ENCODE data around the gene EVA1C. TPM values are rescaled to one million over a fixed set of nuclear protein-coding genes. Genes with fewer than 3 reads are reported as not detected.

Gene EVA1C
- total and polyA plus RNA-seq, 2 donors (not counting 3 experiments of a cell fraction or from before 2014, with no cell fraction given) = 22.8 to 38.6 TPM

DNA sequence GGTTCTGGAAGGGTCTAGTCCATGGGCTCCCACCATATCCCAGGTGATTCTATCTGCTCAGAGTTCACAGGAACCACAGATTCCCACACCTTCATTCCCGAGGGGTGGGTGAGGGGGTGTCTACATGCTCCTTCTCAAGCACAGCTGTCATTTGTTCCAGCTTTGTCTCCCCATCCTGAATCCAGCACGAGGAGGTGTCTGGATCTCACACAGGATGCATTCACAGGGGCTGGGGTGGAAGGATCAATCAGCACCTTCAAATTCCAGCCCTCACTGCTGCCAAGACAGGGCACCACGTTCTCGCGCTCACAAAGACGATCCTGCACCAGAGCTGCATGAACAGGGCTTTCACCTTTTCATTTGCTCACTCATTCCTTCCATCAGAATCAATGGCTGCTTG lies 120.1 kb downstream of the EVA1C start:
- no peaks in the 10 kb centered on the region for H3K4me1 ChIP-seq (ENCODE audit: control insufficient read depth, extremely low read depth, insufficient read depth, low read length)
- POLR2A ChIA-PET = no interaction called here
- H3K27me3 ChIP-seq (ENCODE audit: control insufficient read depth in 2 of 2, insufficient read depth in 2 of 2, low read length in 2 of 2) = no peaks in the 10 kb centered on the region
- CTCF ChIA-PET = no interaction called here
- no peak overlapping the region for H2AFZ ChIP-seq (ENCODE audit: low read depth, low read length)
- no peaks in the 10 kb centered on the region for H3K9me1 ChIP-seq (replicated peaks; ENCODE audit: control insufficient read depth, extremely low read depth, insufficient read depth, low read length)
- no peak for TF ChIP-seq POLR2AphosphoS5 (IDR thresholded peaks at IDR 0.05; ENCODE audit: insufficient read depth, low read depth, low read length)
- TF ChIP-seq POLR2A (IDR thresholded peaks at IDR 0.05; ENCODE audit: low read depth, low read length) = no peak
- TF ChIP-seq, protein P1, sequence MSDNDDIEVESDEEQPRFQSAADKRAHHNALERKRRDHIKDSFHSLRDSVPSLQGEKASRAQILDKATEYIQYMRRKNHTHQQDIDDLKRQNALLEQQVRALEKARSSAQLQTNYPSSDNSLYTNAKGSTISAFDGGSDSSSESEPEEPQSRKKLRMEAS (IDR thresholded peaks at IDR 0.05; ENCODE audit: insufficient read depth, insufficient read length) = no peak
- TF ChIP-seq FOS (IDR thresholded peaks at IDR 0.05; ENCODE audit: borderline replicate concordance, insufficient read depth, low read length) = no peak
- TF ChIP-seq GATA2 (IDR thresholded peaks at IDR 0.05; ENCODE audit: insufficient read depth, insufficient read length, low read depth, low read length) = no peak
- H3K4me3 ChIP-seq (replicated peaks in 1 of 3; ENCODE audit: insufficient read depth in 1 of 3, low read depth in 1 of 3, low read length in 3 of 3) = no peak overlapping the region
- H3K9me3 ChIP-seq (replicated peaks; ENCODE audit: control insufficient read depth, insufficient read depth, low read length) = no peaks in the 10 kb centered on the region
- H3K4me2 ChIP-seq (ENCODE audit: insufficient read depth, low read length) = no peak overlapping the region
- no peaks in the 10 kb centered on the region for H3K79me2 ChIP-seq (ENCODE audit: control insufficient read depth, insufficient read depth, low read length)
- no TSS peak for BruUV-seq (replicated peaks)
- FAIRE-seq = no peak
- H3K9ac ChIP-seq (replicated peaks; ENCODE audit: extremely low read depth, insufficient read depth, low read length) = no peak overlapping the region
- intact Hi-C loops (cut with micrococcal nuclease) (no loop called here), dilution Hi-C loops (cut with MboI; ENCODE audit: extremely low pct_ligation_motif_present, low sequenced_read_pairs) (no loop called here)
- no peaks in the 10 kb centered on the region for H3K36me3 ChIP-seq (ENCODE audit: control insufficient read depth in 2 of 2, extremely low read depth in 1 of 2, insufficient read depth in 2 of 2, low read length in 2 of 2)
- no peak for DNase-seq (ENCODE audit: low read depth, low spot score)
- H3K27ac ChIP-seq (ENCODE audit: insufficient read depth, low read depth, low read length) = no peak overlapping the region
- H4K20me1 ChIP-seq (replicated peaks; ENCODE audit: control insufficient read depth, extremely low read depth, insufficient read depth, low read length) = no peaks in the 10 kb centered on the region

DNA sequence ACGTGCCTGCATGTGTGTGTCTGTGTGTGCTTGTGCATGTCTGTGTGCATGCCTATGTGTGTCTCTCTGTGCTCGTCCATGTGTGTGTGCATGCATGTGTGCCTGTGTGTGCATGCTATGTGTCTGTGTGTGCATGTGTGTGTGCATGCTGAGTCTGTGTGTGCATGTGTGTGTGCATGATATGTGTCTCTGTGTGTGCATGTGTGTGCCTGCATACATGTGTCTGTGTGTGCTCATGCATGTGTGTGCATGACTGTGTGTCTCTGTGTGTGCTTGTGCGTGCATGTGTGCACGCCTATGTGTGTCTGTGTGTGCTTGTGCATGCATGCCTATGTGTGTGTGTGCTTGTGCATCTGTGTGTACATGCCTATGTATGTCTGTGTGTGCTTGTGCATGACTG lies 120.5 kb downstream of the EVA1C start:
- DNase-seq (ENCODE audit: low read depth, low spot score) (no peak), FAIRE-seq (no peak)
- Histone ChIP-seq H3K9me1 (replicated peaks; ENCODE audit: control insufficient read depth, extremely low read depth, insufficient read depth, low read length) (no peaks in the 10 kb centered on the region), H3K36me3 (ENCODE audit: control insufficient read depth in 2 of 2, extremely low read depth in 1 of 2, insufficient read depth in 2 of 2, low read length in 2 of 2) (no peaks in the 10 kb centered on the region), H3K4me2 (ENCODE audit: insufficient read depth, low read length) (no peak overlapping the region), H3K4me1 (ENCODE audit: control insufficient read depth, extremely low read depth, insufficient read depth, low read length) (no peaks in the 10 kb centered on the region), H3K9me3 (replicated peaks; ENCODE audit: control insufficient read depth, insufficient read depth, low read length) (no peaks in the 10 kb centered on the region), H3K27ac (ENCODE audit: insufficient read depth, low read depth, low read length) (no peak overlapping the region), H2AFZ (ENCODE audit: low read depth, low read length) (no peak overlapping the region), H3K27me3 (ENCODE audit: control insufficient read depth in 2 of 2, insufficient read depth in 2 of 2, low read length in 2 of 2) (no peaks in the 10 kb centered on the region), H3K79me2 (ENCODE audit: control insufficient read depth, insufficient read depth, low read length) (no peaks in the 10 kb centered on the region), H3K9ac (replicated peaks; ENCODE audit: extremely low read depth, insufficient read depth, low read length) (no peak overlapping the region), H3K4me3 (replicated peaks in 1 of 3; ENCODE audit: insufficient read depth in 1 of 3, low read depth in 1 of 3, low read length in 3 of 3) (no peak overlapping the region), H4K20me1 (replicated peaks; ENCODE audit: control insufficient read depth, extremely low read depth, insufficient read depth, low read length) (no peaks in the 10 kb centered on the region)
- POLR2A ChIA-PET = no interaction called here
- dilution Hi-C loops (cut with MboI; ENCODE audit: extremely low pct_ligation_motif_present, low sequenced_read_pairs) (no loop called here), intact Hi-C loops (cut with micrococcal nuclease) (no loop called here)
- CTCF ChIA-PET = no interaction called here
- TF ChIP-seq POLR2A (IDR thresholded peaks at IDR 0.05; ENCODE audit: low read depth, low read length) (no peak), JUN (IDR thresholded peaks at IDR 0.05; ENCODE audit: borderline replicate concordance, insufficient read depth, insufficient read length, low read depth) (no peak), MYC (IDR thresholded peaks at IDR 0.05; ENCODE audit: low read depth, low read length) (no peak), GATA2 (IDR thresholded peaks at IDR 0.05; ENCODE audit: insufficient read depth, insufficient read length, low read depth, low read length) (no peak), POLR2AphosphoS5 (IDR thresholded peaks at IDR 0.05; ENCODE audit: insufficient read depth, low read depth, low read length) (no peak), EZH2 (IDR thresholded peaks at IDR 0.05; ENCODE audit: borderline replicate concordance, low read depth, low read length, severe bottlenecking) (no peak), FOS (IDR thresholded peaks at IDR 0.05; ENCODE audit: borderline replicate concordance, insufficient read depth, low read length) (no peak)
- TF ChIP-seq, protein P2, sequence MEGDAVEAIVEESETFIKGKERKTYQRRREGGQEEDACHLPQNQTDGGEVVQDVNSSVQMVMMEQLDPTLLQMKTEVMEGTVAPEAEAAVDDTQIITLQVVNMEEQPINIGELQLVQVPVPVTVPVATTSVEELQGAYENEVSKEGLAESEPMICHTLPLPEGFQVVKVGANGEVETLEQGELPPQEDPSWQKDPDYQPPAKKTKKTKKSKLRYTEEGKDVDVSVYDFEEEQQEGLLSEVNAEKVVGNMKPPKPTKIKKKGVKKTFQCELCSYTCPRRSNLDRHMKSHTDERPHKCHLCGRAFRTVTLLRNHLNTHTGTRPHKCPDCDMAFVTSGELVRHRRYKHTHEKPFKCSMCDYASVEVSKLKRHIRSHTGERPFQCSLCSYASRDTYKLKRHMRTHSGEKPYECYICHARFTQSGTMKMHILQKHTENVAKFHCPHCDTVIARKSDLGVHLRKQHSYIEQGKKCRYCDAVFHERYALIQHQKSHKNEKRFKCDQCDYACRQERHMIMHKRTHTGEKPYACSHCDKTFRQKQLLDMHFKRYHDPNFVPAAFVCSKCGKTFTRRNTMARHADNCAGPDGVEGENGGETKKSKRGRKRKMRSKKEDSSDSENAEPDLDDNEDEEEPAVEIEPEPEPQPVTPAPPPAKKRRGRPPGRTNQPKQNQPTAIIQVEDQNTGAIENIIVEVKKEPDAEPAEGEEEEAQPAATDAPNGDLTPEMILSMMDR (IDR thresholded peaks at IDR 0.05; ENCODE audit: extremely low read depth in 1 of 2, insufficient read depth in 1 of 2, low read depth in 1 of 2, low read length in 2 of 2) = no peak
- TF ChIP-seq, protein P1 (IDR thresholded peaks at IDR 0.05; ENCODE audit: insufficient read depth, insufficient read length) = no peak
- no TSS peak for BruUV-seq (replicated peaks)

Data from endothelial cell of umbilical vein (primary cell).